ENCODE data around the gene SNX4. TPM values are rescaled to one million over a fixed set of nuclear protein-coding genes. Genes with fewer than 3 reads are reported as not detected.
"Not testable (repeated sequence)": the region's sequence is repeated elsewhere in the genome, so short reads cannot be mapped to it uniquely, and the experiment has no call there.

Gene SNX4
- total RNA-seq, 1 donor = 34.0 TPM

- H3K27me3 ChIP-seq (ENCODE audit: insufficient read depth, low read length) = no peaks in the 10 kb centered on the region
- no peak overlapping the region for H3K4me3 ChIP-seq (ENCODE audit: low read length)
- no peaks in the 10 kb centered on the region for H3K4me1 ChIP-seq (ENCODE audit: insufficient read depth, low read length)
- no peaks in the 10 kb centered on the region for H3K9me3 ChIP-seq (ENCODE audit: low read depth, low read length)
Observed at GRCh38 chr3:125481786-125482185, 38.2 kb downstream of the SNX4 start.

- not testable (repeated sequence) for H3K27me3 ChIP-seq (ENCODE audit: insufficient read depth, low read length); H3K4me3 ChIP-seq (ENCODE audit: low read length); H3K4me1 ChIP-seq (ENCODE audit: insufficient read depth, low read length); H3K9me3 ChIP-seq (ENCODE audit: low read depth, low read length)
Observed at GRCh38 chr3:125481375-125481759, 38.6 kb downstream of the SNX4 start.

GRCh38 chr3:125480656-125481374 lies 39.2 kb downstream of the SNX4 start:
- Histone ChIP-seq H3K9me3 (ENCODE audit: low read depth, low read length) (no peaks in the 10 kb centered on the region), H3K4me3 (ENCODE audit: low read length) (no peak overlapping the region), H3K4me1 (ENCODE audit: insufficient read depth, low read length) (no peaks in the 10 kb centered on the region), H3K27me3 (ENCODE audit: insufficient read depth, low read length) (no peaks in the 10 kb centered on the region)

GRCh38 chr3:125479091-125479490 lies 40.9 kb downstream of the SNX4 start:
- Histone ChIP-seq H3K4me3 (ENCODE audit: low read length) (no peak overlapping the region), H3K27me3 (ENCODE audit: insufficient read depth, low read length) (no peaks in the 10 kb centered on the region), H3K9me3 (ENCODE audit: low read depth, low read length) (no peaks in the 10 kb centered on the region), H3K4me1 (ENCODE audit: insufficient read depth, low read length) (no peaks in the 10 kb centered on the region)

- no peaks in the 10 kb centered on the region for H3K4me1 ChIP-seq (ENCODE audit: insufficient read depth, low read length)
- no peaks in the 10 kb centered on the region for H3K27me3 ChIP-seq (ENCODE audit: insufficient read depth, low read length)
- no peak overlapping the region for H3K4me3 ChIP-seq (ENCODE audit: low read length)
- no peaks in the 10 kb centered on the region for H3K9me3 ChIP-seq (ENCODE audit: low read depth, low read length)
Observed at GRCh38 chr3:125478326-125478725, 41.7 kb downstream of the SNX4 start.

GRCh38 chr3:125477701-125478100 lies 42.3 kb downstream of the SNX4 start:
- Histone ChIP-seq H3K9me3 (ENCODE audit: low read depth, low read length) (no peaks in the 10 kb centered on the region), H3K27me3 (ENCODE audit: insufficient read depth, low read length) (no peaks in the 10 kb centered on the region), H3K4me3 (ENCODE audit: low read length) (no peak overlapping the region), H3K4me1 (ENCODE audit: insufficient read depth, low read length) (no peaks in the 10 kb centered on the region)

- Histone ChIP-seq H3K4me3 (ENCODE audit: low read length) (no peak overlapping the region), H3K9me3 (ENCODE audit: low read depth, low read length) (no peaks in the 10 kb centered on the region), H3K4me1 (ENCODE audit: insufficient read depth, low read length) (no peaks in the 10 kb centered on the region), H3K27me3 (ENCODE audit: insufficient read depth, low read length) (no peaks in the 10 kb centered on the region)
Observed at GRCh38 chr3:125470671-125471070, 49.3 kb downstream of the SNX4 start.

- Histone ChIP-seq H3K9me3 (ENCODE audit: low read depth, low read length) (no peaks in the 10 kb centered on the region), H3K4me3 (ENCODE audit: low read length) (no peak overlapping the region), H3K27me3 (ENCODE audit: insufficient read depth, low read length) (no peaks in the 10 kb centered on the region), H3K4me1 (ENCODE audit: insufficient read depth, low read length) (no peaks in the 10 kb centered on the region)
Observed at GRCh38 chr3:125462722-125463299, 57.2 kb downstream of the SNX4 start.

GRCh38 chr3:125461896-125462295 lies 58.1 kb downstream of the SNX4 start:
- H3K9me3 ChIP-seq (ENCODE audit: low read depth, low read length) = no peaks in the 10 kb centered on the region
- H3K27me3 ChIP-seq (ENCODE audit: insufficient read depth, low read length) = no peaks in the 10 kb centered on the region
- no peak overlapping the region for H3K4me3 ChIP-seq (ENCODE audit: low read length)
- H3K4me1 ChIP-seq (ENCODE audit: insufficient read depth, low read length) = no peaks in the 10 kb centered on the region

GRCh38 chr3:125460233-125460632 lies 59.8 kb downstream of the SNX4 start:
- Histone ChIP-seq H3K27me3 (ENCODE audit: insufficient read depth, low read length) (no peaks in the 10 kb centered on the region), H3K4me1 (ENCODE audit: insufficient read depth, low read length) (no peaks in the 10 kb centered on the region), H3K9me3 (ENCODE audit: low read depth, low read length) (no peaks in the 10 kb centered on the region), H3K4me3 (ENCODE audit: low read length) (no peak overlapping the region)

GRCh38 chr3:125443923-125444322 lies 76.1 kb downstream of the SNX4 start:
- Histone ChIP-seq H3K4me3 (ENCODE audit: low read length) (no peak overlapping the region), H3K27me3 (ENCODE audit: insufficient read depth, low read length) (no peaks in the 10 kb centered on the region), H3K4me1 (ENCODE audit: insufficient read depth, low read length) (no peaks in the 10 kb centered on the region), H3K9me3 (ENCODE audit: low read depth, low read length) (no peaks in the 10 kb centered on the region)

GRCh38 chr3:125442506-125442905 lies 77.5 kb downstream of the SNX4 start:
- Histone ChIP-seq H3K9me3 (ENCODE audit: low read depth, low read length) (no peaks in the 10 kb centered on the region), H3K4me1 (ENCODE audit: insufficient read depth, low read length) (no peaks in the 10 kb centered on the region), H3K4me3 (ENCODE audit: low read length) (no peak overlapping the region), H3K27me3 (ENCODE audit: insufficient read depth, low read length) (no peaks in the 10 kb centered on the region)

- Histone ChIP-seq H3K4me3 (ENCODE audit: low read length) (no peak overlapping the region), H3K27me3 (ENCODE audit: insufficient read depth, low read length) (no peaks in the 10 kb centered on the region), H3K9me3 (ENCODE audit: low read depth, low read length) (no peaks in the 10 kb centered on the region), H3K4me1 (ENCODE audit: insufficient read depth, low read length) (no peaks in the 10 kb centered on the region)
Observed at GRCh38 chr3:125440970-125441369, 79.0 kb downstream of the SNX4 start.

GRCh38 chr3:125440559-125440955 lies 79.4 kb downstream of the SNX4 start:
- H3K4me1 ChIP-seq (ENCODE audit: insufficient read depth, low read length) = no peaks in the 10 kb centered on the region
- no peak overlapping the region for H3K4me3 ChIP-seq (ENCODE audit: low read length)
- H3K9me3 ChIP-seq (ENCODE audit: low read depth, low read length) = no peaks in the 10 kb centered on the region
- H3K27me3 ChIP-seq (ENCODE audit: insufficient read depth, low read length) = no peaks in the 10 kb centered on the region

GRCh38 chr3:125437631-125438435 lies 82.2 kb downstream of the SNX4 start:
- no peak overlapping the region for H3K4me3 ChIP-seq (ENCODE audit: low read length)
- H3K4me1 ChIP-seq (ENCODE audit: insufficient read depth, low read length) = no peaks in the 10 kb centered on the region
- H3K27me3 ChIP-seq (ENCODE audit: insufficient read depth, low read length) = no peaks in the 10 kb centered on the region
- H3K9me3 ChIP-seq (ENCODE audit: low read depth, low read length) = no peaks in the 10 kb centered on the region

Data from mononuclear cell (primary cell).